IMR-90 (cell line): ENCODE measurements around the gene CDADC1. TPM values are rescaled to one million over a fixed set of nuclear protein-coding genes. Genes with fewer than 3 reads are reported as not detected.

Experiments
- ATAC-seq: fragments of 200-7000 bp; cut with Tn5 transposase; 2 replicates; pipeline ENCODE4 v1.9.1; 2020; ENCODE audit warnings: low read depth, mild to moderate bottlenecking, moderate library complexity
- BruUV-seq: library from RNA; stranded (reverse); fragments of 400-500 nt; replicated peaks from 2 replicates; lab custom pipeline; 2021; lab: Mats Ljungman, UMichigan
- CTCF ChIA-PET: fragments of 300-600 bp; formaldehyde crosslinking; extraction: SDS; loops from one replicate; lab custom pipeline; 2021; ENCODE audit warnings: antibody characterized with exemption; lab: Yijun Ruan, JAX
- POLR2A ChIA-PET: fragments of 300-600 bp; sonication (Branson Sonifier 250); formaldehyde crosslinking; loops from one replicate; lab custom pipeline; 2022; ENCODE audit warnings: antibody characterized with exemption; ENCODE audit not compliant: unreplicated experiment; lab: Charles Lee
- DNase-seq: peaks from one replicate; pipeline ENCODE4 v3.0.0; 2013
- H2AFZ ChIP-seq: replicated peaks from 2 replicates; pipeline ENCODE3; 2013; ENCODE audit warnings: low read length, mild to moderate bottlenecking; ENCODE audit not compliant: poor library complexity
- H2AK5ac ChIP-seq: 2 replicates; pipeline ENCODE4 v1.6.1; 2013; ENCODE audit warnings: low read depth, low read length, inconsistent platforms
- H2AK9ac ChIP-seq: replicated peaks from 2 replicates; pipeline ENCODE3; 2013; ENCODE audit warnings: mild to moderate bottlenecking, low read depth, low read length, moderate library complexity; ENCODE audit not compliant: poor library complexity
- H2BK120ac ChIP-seq: 2 replicates; pipeline ENCODE4 v1.6.1; 2013; ENCODE audit warnings: low read depth, low read length, inconsistent platforms
- H2BK15ac ChIP-seq: 3 replicates; pipeline ENCODE4 v1.6.1; 2013; ENCODE audit warnings: low read depth, low read length, inconsistent platforms
- H2BK20ac ChIP-seq: 2 replicates; pipeline ENCODE4 v1.6.1; 2013; ENCODE audit warnings: low read depth, mild to moderate bottlenecking, inconsistent platforms, low read length, moderate library complexity
- H2BK5ac ChIP-seq: 2 replicates; pipeline ENCODE4 v1.6.1; 2013; ENCODE audit warnings: mild to moderate bottlenecking, low read depth, low read length, inconsistent platforms; ENCODE audit not compliant: poor library complexity, severe bottlenecking
- H3K14ac ChIP-seq: replicated peaks from 2 replicates; pipeline ENCODE4 v1.6.1; 2013; ENCODE audit warnings: low read depth, low read length, inconsistent platforms
- H3K18ac ChIP-seq: 2 replicates; pipeline ENCODE4 v1.6.1; 2013; ENCODE audit warnings: low read depth, low read length, control low read depth
- H3K23ac ChIP-seq: 2 replicates; pipeline ENCODE4 v1.6.1; 2013; ENCODE audit warnings: low read depth, low read length, inconsistent platforms
- H3K27ac ChIP-seq: 2 replicates; pipeline ENCODE4 v1.5.1; 2013; ENCODE audit warnings: mild to moderate bottlenecking, control low read depth, low read length; ENCODE audit not compliant: insufficient read depth
- H3K27me3 ChIP-seq: 2 replicates; pipeline ENCODE4 v1.6.1; 2013; ENCODE audit warnings: low read length; ENCODE audit not compliant: control insufficient read depth, insufficient read depth
- H3K36me3 ChIP-seq: 2 replicates; pipeline ENCODE4 v1.6.1; 2013; ENCODE audit warnings: low read length, mixed read lengths; ENCODE audit not compliant: control insufficient read depth, insufficient read depth
- H3K4ac ChIP-seq: 2 replicates; pipeline ENCODE4 v1.6.1; 2013; ENCODE audit warnings: low read depth, low read length, inconsistent platforms
- H3K4me1 ChIP-seq: 2 replicates; pipeline ENCODE4 v1.6.1; 2013; ENCODE audit warnings: low read length, mixed read lengths; ENCODE audit not compliant: control insufficient read depth, insufficient read depth
- H3K4me2 ChIP-seq: 2 replicates; pipeline ENCODE4 v1.6.1; 2013; ENCODE audit warnings: low read depth, mild to moderate bottlenecking, control low read depth, low read length, moderate library complexity
- H3K4me3 ChIP-seq: 2 replicates; pipeline ENCODE4 v1.5.1; 2013; ENCODE audit warnings: low read depth, mild to moderate bottlenecking, control low read depth, low read length, moderate library complexity; ENCODE audit not compliant: insufficient read depth
- H3K56ac ChIP-seq: 2 replicates; pipeline ENCODE4 v1.6.1; 2013; ENCODE audit warnings: low read length, inconsistent platforms; ENCODE audit not compliant: insufficient read depth; ENCODE audit errors: extremely low read depth
- H3K79me1 ChIP-seq, 2 experiments: 2 replicates each; pipeline ENCODE4 v1.6.1; 2013; ENCODE audit warnings: low read length in 2 of 2, inconsistent platforms in 1 of 2, low read depth in 1 of 2
- H3K9ac ChIP-seq: 2 replicates; pipeline ENCODE4 v1.6.1; 2013; ENCODE audit warnings: low read depth, low read length, control low read depth
- H3K9me1 ChIP-seq: 2 replicates; pipeline ENCODE4 v1.6.1; 2013; ENCODE audit warnings: low read length, inconsistent platforms; ENCODE audit not compliant: insufficient read depth
- H3K9me3 ChIP-seq: 2 replicates; pipeline ENCODE4 v1.6.1; 2013; ENCODE audit warnings: low read length; ENCODE audit not compliant: control insufficient read depth, insufficient read depth
- H4K20me1 ChIP-seq: 2 replicates; pipeline ENCODE4 v1.6.1; 2013; ENCODE audit warnings: low read length, inconsistent platforms; ENCODE audit not compliant: insufficient read depth
- H4K5ac ChIP-seq: 2 replicates; pipeline ENCODE4 v1.6.1; 2013; ENCODE audit warnings: mild to moderate bottlenecking, low read depth, low read length, control low read depth
- H4K8ac ChIP-seq, 2 experiments: 2 replicates each; pipeline ENCODE4 v1.6.1; 2013; ENCODE audit warnings: low read depth in 2 of 2, low read length in 2 of 2, control low read depth in 1 of 2, inconsistent platforms in 1 of 2
- H4K91ac ChIP-seq: 2 replicates; pipeline ENCODE4 v1.6.1; 2013; ENCODE audit warnings: low read depth, low read length, inconsistent platforms; ENCODE audit not compliant: insufficient read depth
- BHLHE40 ChIP-seq: fragments of 150-350 bp; IDR thresholded peaks from 2 replicates; pipeline ENCODE4 v1.6.1; 2016; ENCODE audit warnings: mild to moderate bottlenecking, low read depth, low read length
- CEBPB ChIP-seq: IDR thresholded peaks from 2 replicates; pipeline ENCODE4 v1.6.1; 2012; ENCODE audit warnings: low read depth, low read length, improper control_type of control experiment
- CHD1 ChIP-seq: IDR thresholded peaks from 2 replicates; pipeline ENCODE4 v1.6.1; 2012; ENCODE audit warnings: low read depth, low read length, improper control_type of control experiment
- MAFK ChIP-seq: IDR thresholded peaks from 2 replicates; pipeline ENCODE4 v1.6.1; 2012; ENCODE audit warnings: low read depth, low read length, improper control_type of control experiment
- MAZ ChIP-seq: IDR thresholded peaks from 2 replicates; pipeline ENCODE4 v1.6.1; 2012; ENCODE audit warnings: low read depth, mild to moderate bottlenecking, low read length, improper control_type of control experiment, moderate library complexity, borderline replicate concordance
- MXI1 ChIP-seq: IDR thresholded peaks from 2 replicates; pipeline ENCODE4 v1.6.1; 2012; ENCODE audit warnings: low read depth, mild to moderate bottlenecking, low read length, moderate library complexity, borderline replicate concordance
- NFE2L2 ChIP-seq: fragments of 150-350 bp; IDR thresholded peaks from 2 replicates; pipeline ENCODE4 v1.6.1; 2016; ENCODE audit warnings: low read depth, mild to moderate bottlenecking, low read length
- POLR2A ChIP-seq: IDR thresholded peaks from 2 replicates; pipeline ENCODE4 v1.6.1; 2012; ENCODE audit warnings: mild to moderate bottlenecking, low read depth, low read length
- RAD21 ChIP-seq: IDR thresholded peaks from 2 replicates; pipeline ENCODE4 v1.6.1; 2012; ENCODE audit warnings: low read length, improper control_type of control experiment
- RCOR1 ChIP-seq: IDR thresholded peaks from 2 replicates; pipeline ENCODE4 v1.6.1; 2012; ENCODE audit warnings: mild to moderate bottlenecking, low read length, improper control_type of control experiment; ENCODE audit not compliant: insufficient replicate concordance
- RFX5 ChIP-seq: IDR thresholded peaks from 2 replicates; pipeline ENCODE4 v1.8.0; 2012; ENCODE audit warnings: low read depth, mild to moderate bottlenecking, low read length, moderate library complexity
- SMC3 ChIP-seq: fragments of 150-350 bp; IDR thresholded peaks from 2 replicates; pipeline ENCODE4 v1.6.1; 2016; ENCODE audit warnings: low read depth, mild to moderate bottlenecking, antibody characterized with exemption, low read length, moderate library complexity
- dilution Hi-C: fragments of 300-500 bp; cut with HindIII; formaldehyde crosslinking; loops from one replicate; pipeline ENCODE4 v1.14.3; 2018; ENCODE audit warnings: low sequenced_read_pairs; ENCODE audit not compliant: unreplicated experiment
- in situ Hi-C: fragments of 300-500 bp; cut with MboI; formaldehyde crosslinking; loops from 3 replicates; pipeline ENCODE4 v1.14.3; 2019; ENCODE audit warnings: low sequenced_read_pairs, inconsistent platforms, mixed read lengths
- intact Hi-C: fragments of 100-400 bp; cut with micrococcal nuclease; formaldehyde crosslinking; loops from 2 replicates; pipeline ENCODE4 v1.10.0; 2022
- polyA plus RNA-seq, 3 experiments: library from polyadenylated mRNA; depleted of rRNA; stranded (reverse); fragments of >200 nt; gene quantifications; 2 replicates each; pipeline ENCODE4 v1.2.3, GENCODE V29; 2012; ENCODE audit warnings: low replicate concordance in 1 of 3
- total RNA-seq: library from RNA; depleted of rRNA; stranded (reverse); fragments of >200 nt; gene quantifications from 2 replicates; pipeline ENCODE4 v1.2.3, GENCODE V29; 2012
- TF ChIP-seq, protein P1 (sequence below): conservative IDR thresholded peaks from 2 replicates; pipeline ENCODE4 v1.5.1; 2012; ENCODE audit warnings: mild to moderate bottlenecking, low read depth, low read length, improper control_type of control experiment
- TF ChIP-seq, protein P2 (sequence below): fragments of 150-350 bp; IDR thresholded peaks from 2 replicates; pipeline ENCODE4 v1.6.1; 2016; ENCODE audit warnings: low read depth, mild to moderate bottlenecking, low read length, moderate library complexity, borderline replicate concordance

Gene CDADC1
- total and polyA plus RNA-seq, 2 of the 4 experiments (the other 2 are of a cell fraction), result 0.54 to 2.6 TPM

DNA sequence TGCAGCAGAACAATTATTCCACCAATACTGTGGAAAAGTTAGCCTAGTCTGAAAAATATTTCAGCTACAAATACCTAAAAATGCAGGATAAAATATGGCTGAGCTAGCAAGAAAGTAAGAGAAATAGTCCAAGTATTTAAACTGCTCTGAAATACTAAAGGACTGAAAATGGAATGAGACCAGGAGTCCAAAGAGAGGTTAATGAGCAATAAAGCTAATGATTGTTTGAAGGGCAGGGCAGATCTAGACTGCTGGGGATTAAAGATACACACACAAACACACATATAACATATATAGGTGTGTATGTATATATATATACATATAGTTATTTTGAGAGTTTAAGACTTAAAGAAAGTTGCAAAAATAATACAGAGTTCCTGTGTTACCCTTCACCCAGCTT is 2.6 kb upstream of the CDADC1 start:
- no peak overlapping the region for H3K9ac ChIP-seq

More for the DNA sequence above, 2.6 kb upstream of the CDADC1 start:
- no peaks in the 10 kb centered on the region for H3K36me3 ChIP-seq
- no peak for TF ChIP-seq MXI1
- no peak for TF ChIP-seq POLR2A
- no peak for TF ChIP-seq RFX5
- TF ChIP-seq RAD21, result no peak
- TF ChIP-seq MAZ, result no peak
- no peak for TF ChIP-seq SMC3
- no peak for TF ChIP-seq MAFK
- TF ChIP-seq, protein P1, sequence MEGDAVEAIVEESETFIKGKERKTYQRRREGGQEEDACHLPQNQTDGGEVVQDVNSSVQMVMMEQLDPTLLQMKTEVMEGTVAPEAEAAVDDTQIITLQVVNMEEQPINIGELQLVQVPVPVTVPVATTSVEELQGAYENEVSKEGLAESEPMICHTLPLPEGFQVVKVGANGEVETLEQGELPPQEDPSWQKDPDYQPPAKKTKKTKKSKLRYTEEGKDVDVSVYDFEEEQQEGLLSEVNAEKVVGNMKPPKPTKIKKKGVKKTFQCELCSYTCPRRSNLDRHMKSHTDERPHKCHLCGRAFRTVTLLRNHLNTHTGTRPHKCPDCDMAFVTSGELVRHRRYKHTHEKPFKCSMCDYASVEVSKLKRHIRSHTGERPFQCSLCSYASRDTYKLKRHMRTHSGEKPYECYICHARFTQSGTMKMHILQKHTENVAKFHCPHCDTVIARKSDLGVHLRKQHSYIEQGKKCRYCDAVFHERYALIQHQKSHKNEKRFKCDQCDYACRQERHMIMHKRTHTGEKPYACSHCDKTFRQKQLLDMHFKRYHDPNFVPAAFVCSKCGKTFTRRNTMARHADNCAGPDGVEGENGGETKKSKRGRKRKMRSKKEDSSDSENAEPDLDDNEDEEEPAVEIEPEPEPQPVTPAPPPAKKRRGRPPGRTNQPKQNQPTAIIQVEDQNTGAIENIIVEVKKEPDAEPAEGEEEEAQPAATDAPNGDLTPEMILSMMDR, result no peak
- TF ChIP-seq NFE2L2, result no peak
- no peak for TF ChIP-seq RCOR1
- no peak for TF ChIP-seq BHLHE40
- TF ChIP-seq CEBPB, result no peak
- TF ChIP-seq, protein P2, sequence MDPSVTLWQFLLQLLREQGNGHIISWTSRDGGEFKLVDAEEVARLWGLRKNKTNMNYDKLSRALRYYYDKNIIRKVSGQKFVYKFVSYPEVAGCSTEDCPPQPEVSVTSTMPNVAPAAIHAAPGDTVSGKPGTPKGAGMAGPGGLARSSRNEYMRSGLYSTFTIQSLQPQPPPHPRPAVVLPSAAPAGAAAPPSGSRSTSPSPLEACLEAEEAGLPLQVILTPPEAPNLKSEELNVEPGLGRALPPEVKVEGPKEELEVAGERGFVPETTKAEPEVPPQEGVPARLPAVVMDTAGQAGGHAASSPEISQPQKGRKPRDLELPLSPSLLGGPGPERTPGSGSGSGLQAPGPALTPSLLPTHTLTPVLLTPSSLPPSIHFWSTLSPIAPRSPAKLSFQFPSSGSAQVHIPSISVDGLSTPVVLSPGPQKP, result no peak
- TF ChIP-seq CHD1, result no peak
- peaks cover 19 to 20% of the 10 kb centered on the region in 2 experiments; a peak in 3 of 4 replicates for H3K79me1 ChIP-seq
- no peak overlapping the region for H2BK5ac ChIP-seq
- no peak overlapping the region for H3K4me2 ChIP-seq
- H2AK5ac ChIP-seq, result no peak overlapping the region
- H3K18ac ChIP-seq, result no peak overlapping the region
- ChIA-PET CTCF (interaction anchor here (0.9 kb wide), 1 partner anchor 16 kb away, joined by 5 read pairs; no protein-coding TSS in a partner anchor), POLR2A (no interaction called here)
- H4K5ac ChIP-seq, result no peak overlapping the region
- 0 out of 2 replicates have a peak, but pooled peaks cover 3% of the 10 kb centered on the region for H3K9me1 ChIP-seq
- DNase-seq (no peak), ATAC-seq (no peak)
- no peaks in the 10 kb centered on the region for H3K27me3 ChIP-seq
- H2BK120ac ChIP-seq, result no peak overlapping the region
- H3K14ac ChIP-seq, result no peak overlapping the region
- no peaks in the 10 kb centered on the region for H3K4me1 ChIP-seq
- no peak overlapping the region for H4K91ac ChIP-seq
- dilution Hi-C loops, result no loop called here
- BruUV-seq, result no TSS peak
- H3K23ac ChIP-seq, result no peak overlapping the region
- no peak overlapping the region for H3K27ac ChIP-seq
- H2BK15ac ChIP-seq, result no peak overlapping the region
- H4K20me1 ChIP-seq, result no peaks in the 10 kb centered on the region
- H3K4ac ChIP-seq, result no peak overlapping the region
- no peak overlapping the region for H2BK20ac ChIP-seq
- no peak overlapping the region for H3K56ac ChIP-seq
- no peak overlapping the region for H4K8ac ChIP-seq
- H2AFZ ChIP-seq, result no peak overlapping the region
- no peak overlapping the region for H3K4me3 ChIP-seq
- peaks cover 5% of the 10 kb centered on the region; the same call in 1 of the 2 replicates for H3K9me3 ChIP-seq
- H2AK9ac ChIP-seq, result no peak overlapping the region
- intact Hi-C loops, result no loop called here
- in situ Hi-C loops, result no loop called here
